ENCODE data around the gene ADAMTS19.
"Not testable (repeated sequence)": the region's sequence is repeated elsewhere in the genome, so short reads cannot be mapped to it uniquely, and the experiment has no call there.

ADAMTS19 gene

GRCh38 chr5:129459777-129460671 is at the start of gene ADAMTS19:
TSS of gene ADAMTS19 (plus strand) at chr5:129460298. CDS start at chr5:129460392, 94 bp downstream.
- no peak for DNase-seq

- no peak for DNase-seq
Measured at GRCh38 chr5:129410488-129410887, 49.6 kb upstream of the ADAMTS19 start.

GRCh38 chr5:129412721-129413120 is 47.4 kb upstream of the ADAMTS19 start:
- no peak for DNase-seq

GRCh38 chr5:129413570-129413969 is 46.5 kb upstream of the ADAMTS19 start:
- DNase-seq: no peak

- no peak for DNase-seq
Measured at GRCh38 chr5:129419292-129419691, 40.8 kb upstream of the ADAMTS19 start.

GRCh38 chr5:129425031-129425430 is 35.1 kb upstream of the ADAMTS19 start:
- no peak for DNase-seq

GRCh38 chr5:129426071-129426470 is 34.0 kb upstream of the ADAMTS19 start:
- no peak for DNase-seq

- DNase-seq: not testable (repeated sequence)
Measured at GRCh38 chr5:129428636-129429035, 31.5 kb upstream of the ADAMTS19 start.

- no peak for DNase-seq
Measured at GRCh38 chr5:129431406-129431805, 28.7 kb upstream of the ADAMTS19 start.

- no peak for DNase-seq
Measured at GRCh38 chr5:129438322-129438721, 21.8 kb upstream of the ADAMTS19 start.

- DNase-seq: no peak
Measured at GRCh38 chr5:129440424-129440823, 19.7 kb upstream of the ADAMTS19 start.

GRCh38 chr5:129441096-129441495 is 19.0 kb upstream of the ADAMTS19 start:
- DNase-seq: no peak

GRCh38 chr5:129445379-129445778 is 14.7 kb upstream of the ADAMTS19 start:
- DNase-seq: no peak

GRCh38 chr5:129447968-129448367 is 12.1 kb upstream of the ADAMTS19 start:
- no peak for DNase-seq

- DNase-seq: no peak
Measured at GRCh38 chr5:129448654-129449053, 11.4 kb upstream of the ADAMTS19 start.

GRCh38 chr5:129454461-129454860 is 5.6 kb upstream of the ADAMTS19 start:
- no peak for DNase-seq

- DNase-seq: no peak
Measured at GRCh38 chr5:129459450-129459776, 685 bp upstream of the ADAMTS19 start.

- DNase-seq: no peak
Measured at GRCh38 chr5:129460672-129460935, 506 bp downstream of the ADAMTS19 start.

GRCh38 chr5:129460936-129461710 is 1.0 kb downstream of the ADAMTS19 start:
- DNase-seq: no peak

GRCh38 chr5:129461711-129462332 is 1.7 kb downstream of the ADAMTS19 start:
- DNase-seq: no peak

- DNase-seq: no peak
Measured at GRCh38 chr5:129465776-129466344, 5.8 kb downstream of the ADAMTS19 start.

- DNase-seq: no peak
Measured at GRCh38 chr5:129474544-129474943, 14.4 kb downstream of the ADAMTS19 start.

GRCh38 chr5:129476751-129477150 is 16.7 kb downstream of the ADAMTS19 start:
- no peak for DNase-seq

GRCh38 chr5:129477532-129477931 is 17.4 kb downstream of the ADAMTS19 start:
- no peak for DNase-seq
